Stimulated activated CD8-positive, alpha-beta memory T cell treated with anti-CD3 and anti-CD28 coated beads, Interleukin-4, amount 100 ng/mL, for 1 hour (primary cell): ENCODE results near the gene SLC25A27.

Experiments used
- DNase-seq, 2 donors: peaks; one replicate each; pipeline ENCODE4 v3.0.0-alpha.2; 2020; ENCODE audit warnings: low read depth in 2 of 2, low spot score in 1 of 2

Gene SLC25A27

DNA sequence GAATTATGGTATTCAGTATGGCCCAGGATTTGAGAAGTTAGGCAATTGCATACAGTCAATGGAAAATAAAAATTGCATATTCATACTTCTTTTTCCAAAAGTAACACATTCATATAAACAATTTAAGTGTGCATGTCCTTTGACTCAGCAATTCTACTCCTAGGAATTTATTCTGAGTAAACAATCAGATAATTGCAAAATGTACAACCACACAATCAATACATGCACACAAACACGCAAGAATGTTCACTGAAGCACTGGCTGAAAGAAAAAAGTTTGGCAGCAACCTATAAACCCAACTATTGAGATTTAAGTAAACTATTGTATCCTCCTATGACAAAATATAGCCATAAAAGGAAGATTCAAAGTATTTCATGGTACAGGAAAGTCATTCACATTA lies 1.8 kb upstream of the SLC25A27 start:
- no peak for DNase-seq

DNA sequence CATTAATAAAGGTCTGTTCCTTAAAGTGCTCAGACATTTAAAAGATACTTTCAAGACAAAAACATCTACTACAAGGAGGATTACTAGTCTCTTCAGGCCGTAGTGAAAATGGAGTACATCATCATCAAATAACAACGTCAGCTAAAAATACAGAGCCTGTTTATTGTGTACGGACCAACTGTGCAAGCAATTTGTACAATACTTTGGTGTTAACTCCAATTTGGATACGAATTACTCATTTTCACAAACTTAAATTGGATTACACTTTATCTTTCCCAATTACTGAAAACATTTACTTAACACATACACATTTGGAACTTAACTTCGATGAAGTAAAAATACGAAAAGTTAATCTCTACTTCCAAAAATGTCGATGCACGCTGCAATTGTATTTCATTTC lies 959 bp upstream of the SLC25A27 start:
- no peak for DNase-seq

DNA sequence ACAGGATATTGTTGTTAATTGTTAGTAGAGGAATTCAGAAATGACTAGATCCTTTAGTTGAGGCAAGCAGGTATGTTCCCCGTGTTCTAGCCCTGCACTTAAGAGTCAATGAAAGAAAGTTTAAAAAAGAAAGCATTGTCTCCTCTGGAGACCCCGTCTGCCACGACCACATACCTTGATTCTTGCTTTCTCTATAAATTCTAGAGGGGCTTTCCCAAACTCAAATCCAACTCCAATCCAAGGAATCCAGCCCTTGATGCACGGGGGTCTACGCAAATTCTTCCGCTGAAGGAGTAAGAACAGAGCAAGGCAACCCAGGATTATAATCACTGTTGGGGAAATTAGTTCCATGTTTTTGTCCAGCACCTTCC lies 558 bp upstream of the SLC25A27 start:
- DNase-seq = no peak

DNA sequence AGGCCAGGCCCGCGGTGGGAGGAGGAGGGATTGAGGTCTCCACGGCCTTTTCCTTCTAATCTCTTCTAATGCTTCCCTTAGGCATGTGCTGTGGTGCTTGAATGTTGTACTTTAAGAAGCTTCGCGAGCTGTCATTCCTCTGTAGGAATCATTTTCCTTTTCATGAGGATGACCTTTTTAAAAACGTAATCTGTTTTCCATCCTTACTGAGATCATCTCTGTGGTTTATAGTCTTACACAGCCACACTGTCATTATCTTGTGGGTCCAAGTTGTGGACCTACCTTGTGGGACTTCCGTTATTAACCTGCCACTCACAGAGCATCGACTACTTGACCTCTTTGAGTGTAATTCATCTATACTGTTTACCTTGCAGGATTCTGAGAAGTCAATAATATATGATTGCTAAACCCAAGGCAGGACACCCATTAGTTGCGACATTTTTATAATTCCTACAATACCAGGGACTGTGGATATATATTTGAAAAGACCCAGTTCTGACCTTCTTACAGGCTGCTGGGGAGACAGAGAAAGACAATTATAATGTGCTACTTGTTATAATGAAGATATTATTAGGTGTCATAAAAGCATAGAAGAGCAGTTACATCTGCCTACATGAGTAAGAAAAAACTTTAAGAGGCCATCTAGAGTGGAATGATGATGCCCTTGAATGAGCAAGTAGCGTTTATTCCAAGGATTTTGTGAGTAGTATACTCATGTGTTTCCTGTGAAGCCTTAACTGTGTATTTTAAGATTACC lies 842 bp downstream of the SLC25A27 start:
- DNase-seq = no peak

GRCh38 chr6:46655803-46656202 lies 3.0 kb downstream of the SLC25A27 start:
- no peak for DNase-seq

DNA sequence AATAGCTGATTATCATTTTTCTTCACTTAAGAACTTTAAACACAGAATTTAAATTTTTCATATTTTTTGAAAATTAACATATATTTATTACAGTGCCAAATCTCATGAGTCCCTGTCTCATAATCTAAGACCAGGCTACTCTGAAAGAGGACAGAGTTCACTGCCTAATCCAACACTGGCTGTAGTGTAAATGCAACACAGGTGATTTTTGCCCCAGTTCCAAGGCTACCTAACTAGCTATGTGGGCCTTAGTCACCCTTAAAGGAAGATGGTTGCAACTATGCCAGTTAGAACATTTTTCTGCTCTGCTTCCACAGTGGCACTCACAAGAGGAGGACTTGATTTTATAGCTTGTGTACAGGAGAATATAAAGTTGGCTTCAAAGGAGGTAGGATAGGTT lies 4.9 kb downstream of the SLC25A27 start:
- no peak for DNase-seq

DNA sequence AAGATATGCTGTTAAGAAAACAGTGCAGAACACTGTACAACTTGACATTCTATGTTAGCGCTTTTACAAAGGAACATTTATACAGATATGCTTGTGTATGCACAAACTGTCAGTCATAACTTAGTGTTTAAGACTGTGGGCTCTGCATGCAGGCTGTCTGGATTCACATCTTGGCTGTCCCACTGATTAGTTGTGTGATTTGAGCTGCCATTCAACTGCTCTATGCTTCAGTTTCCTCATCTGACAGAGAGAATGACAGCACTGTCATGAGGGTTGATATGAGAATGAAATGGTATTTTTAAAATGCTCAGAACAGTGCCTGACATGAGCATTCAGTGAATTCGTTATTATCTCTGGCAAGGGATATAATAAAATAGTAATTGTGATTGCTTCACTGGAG lies 8.7 kb downstream of the SLC25A27 start:
- no peak for DNase-seq

- no peak for DNase-seq
Observed at GRCh38 chr6:46667377-46667776, 14.6 kb downstream of the SLC25A27 start.

DNA sequence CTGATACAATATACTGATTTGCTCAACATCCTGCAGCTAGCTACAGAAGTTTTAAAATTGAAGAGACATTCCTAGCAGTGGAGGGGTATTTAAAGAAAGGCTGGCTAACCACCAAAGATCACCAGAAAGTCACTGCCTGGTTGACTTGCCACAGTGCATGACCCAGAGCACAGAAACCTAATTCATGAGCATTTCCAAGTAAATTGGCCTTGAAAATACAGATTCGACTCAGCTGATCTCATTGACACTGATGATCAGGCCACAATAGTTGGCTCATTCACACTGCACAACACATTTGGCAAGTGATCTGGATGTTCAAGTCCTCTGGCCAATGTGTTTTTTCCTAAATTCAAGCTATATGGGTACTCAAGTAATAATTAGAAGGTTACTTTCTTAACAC lies 21.6 kb downstream of the SLC25A27 start:
- no peak for DNase-seq

DNA sequence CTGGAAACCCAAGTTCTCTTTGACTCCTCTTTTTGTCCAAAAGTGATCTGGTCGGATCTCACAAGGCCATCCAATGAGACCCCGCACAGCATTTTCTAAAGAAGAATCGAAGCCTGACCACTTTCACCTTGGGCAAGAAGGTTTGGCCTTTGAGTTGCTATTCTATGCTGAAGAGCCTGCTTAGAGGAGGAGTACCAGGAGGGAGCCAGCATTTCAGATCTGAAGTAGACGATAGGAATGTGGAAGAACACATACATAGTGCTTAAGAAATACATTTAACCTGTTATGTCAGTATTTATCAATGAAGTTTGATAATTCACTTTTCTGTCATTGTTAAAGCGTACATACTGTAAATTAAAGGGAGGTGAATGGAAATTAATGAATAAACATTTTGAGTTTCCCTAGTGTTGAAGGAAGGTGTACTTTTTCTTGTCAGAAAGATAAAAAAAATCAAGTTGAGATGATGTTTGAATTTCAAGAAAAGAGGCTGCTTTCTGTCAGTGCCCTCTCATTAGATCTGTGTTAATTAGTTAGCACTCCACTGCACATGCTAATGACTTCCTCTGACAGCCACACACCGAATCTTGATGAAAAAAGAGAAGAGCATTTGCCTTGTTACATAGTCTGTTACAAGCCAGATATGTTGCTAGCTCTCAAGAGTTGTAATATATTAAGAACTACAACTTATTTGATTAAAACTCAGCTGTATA lies 24.0 kb downstream of the SLC25A27 start:
- no peak for DNase-seq

GRCh38 chr6:46677314-46677654 lies 24.5 kb downstream of the SLC25A27 start:
- no peak for DNase-seq

DNA sequence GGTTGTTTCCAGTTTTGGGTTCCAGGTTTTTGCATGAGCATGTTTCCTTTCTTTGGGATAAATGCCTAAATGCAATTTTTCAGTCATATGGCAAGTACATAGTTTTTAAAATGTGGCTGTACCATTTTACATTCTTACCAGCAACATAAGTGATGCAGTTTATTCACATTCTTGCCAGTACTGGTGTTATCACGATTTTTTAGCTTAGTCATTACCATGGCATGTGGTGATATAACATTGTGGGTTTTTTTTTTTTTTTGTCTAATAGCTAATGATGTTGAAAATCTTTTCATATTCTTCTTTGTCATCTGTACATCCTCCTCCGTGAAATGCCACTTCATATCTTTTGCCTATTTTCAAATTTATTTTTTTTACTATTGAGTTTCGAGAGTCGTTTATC lies 32.0 kb downstream of the SLC25A27 start:
- DNase-seq = no peak

DNA sequence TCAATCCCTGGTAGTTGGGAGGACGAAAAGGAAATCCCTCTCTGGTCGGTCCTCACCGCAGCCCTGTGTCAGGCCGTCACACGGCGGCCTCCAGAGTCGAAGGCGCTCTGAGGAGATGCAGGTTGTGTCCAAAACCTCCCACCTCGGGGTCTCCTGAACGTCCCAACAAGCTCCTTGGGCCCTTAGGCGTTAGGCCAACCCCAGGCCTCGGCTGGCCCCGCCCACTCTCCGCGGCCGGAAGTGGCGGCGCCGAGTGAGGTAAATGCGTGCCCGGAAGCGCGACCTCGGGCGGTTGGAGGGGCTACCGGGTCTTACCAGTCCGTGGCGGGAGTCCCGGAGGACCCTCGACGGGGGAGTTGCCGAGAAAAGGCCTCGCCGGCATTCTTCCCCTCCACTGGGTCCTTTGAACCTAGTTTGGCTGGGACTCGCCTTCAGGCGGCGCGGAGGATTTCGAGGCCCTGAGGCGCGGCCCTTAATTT lies 34.9 kb downstream of the SLC25A27 start, which contains the start of gene TDRD6:
Gene TDRD6, plus strand, starts transcription at position 267 of the 479 bp plus-strand sequence. CDS start 244 bp downstream, outside the sequence.
- DNase-seq = no peak

DNA sequence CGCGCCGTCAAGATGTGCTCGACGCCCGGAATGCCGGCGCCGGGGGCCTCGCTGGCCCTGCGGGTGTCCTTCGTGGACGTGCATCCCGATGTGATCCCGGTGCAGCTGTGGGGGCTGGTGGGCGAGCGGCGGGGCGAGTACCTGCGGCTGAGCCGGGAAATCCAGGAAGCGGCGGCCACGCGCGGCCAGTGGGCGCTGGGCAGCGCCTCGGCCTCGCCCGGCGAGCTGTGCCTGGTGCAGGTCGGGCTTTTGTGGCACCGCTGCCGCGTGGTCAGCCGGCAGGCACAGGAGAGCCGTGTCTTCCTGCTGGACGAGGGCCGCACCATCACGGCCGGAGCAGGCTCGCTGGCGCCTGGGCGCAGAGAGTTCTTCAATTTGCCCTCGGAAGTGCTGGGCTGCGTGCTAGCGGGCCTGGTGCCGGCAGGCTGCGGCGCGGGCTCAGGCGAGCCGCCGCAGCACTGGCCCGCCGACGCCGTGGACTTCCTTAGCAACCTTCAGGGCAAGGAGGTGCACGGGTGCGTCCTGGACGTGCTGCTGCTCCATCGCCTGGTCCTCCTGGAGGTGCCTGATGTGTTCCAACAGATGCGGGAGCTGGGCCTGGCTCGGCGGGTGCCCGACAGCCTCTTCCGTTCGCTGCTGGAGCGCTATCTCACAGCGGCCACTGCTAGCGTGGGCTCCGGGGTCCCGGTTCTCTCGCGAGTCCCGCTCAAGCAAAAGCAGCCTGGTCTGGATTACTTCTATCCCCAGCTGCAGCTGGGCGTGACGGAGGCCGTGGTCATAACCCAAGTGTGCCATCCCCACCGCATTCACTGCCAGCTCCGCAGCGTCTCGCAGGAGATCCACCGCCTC lies 35.6 kb downstream of the SLC25A27 start:
- no peak for DNase-seq

DNA sequence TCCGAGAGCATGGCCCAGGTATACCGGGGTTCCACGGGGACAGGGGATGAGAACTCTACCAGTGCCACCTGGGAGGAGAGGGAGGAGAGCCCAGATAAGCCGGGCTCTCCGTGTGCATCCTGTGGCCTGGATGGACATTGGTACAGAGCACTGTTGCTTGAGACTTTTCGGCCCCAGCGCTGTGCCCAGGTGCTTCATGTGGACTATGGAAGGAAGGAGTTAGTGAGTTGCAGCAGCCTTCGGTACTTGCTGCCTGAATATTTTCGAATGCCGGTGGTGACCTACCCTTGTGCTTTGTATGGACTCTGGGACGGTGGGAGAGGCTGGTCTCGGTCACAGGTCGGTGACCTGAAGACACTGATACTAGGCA lies 36.2 kb downstream of the SLC25A27 start:
- DNase-seq = no peak

DNA sequence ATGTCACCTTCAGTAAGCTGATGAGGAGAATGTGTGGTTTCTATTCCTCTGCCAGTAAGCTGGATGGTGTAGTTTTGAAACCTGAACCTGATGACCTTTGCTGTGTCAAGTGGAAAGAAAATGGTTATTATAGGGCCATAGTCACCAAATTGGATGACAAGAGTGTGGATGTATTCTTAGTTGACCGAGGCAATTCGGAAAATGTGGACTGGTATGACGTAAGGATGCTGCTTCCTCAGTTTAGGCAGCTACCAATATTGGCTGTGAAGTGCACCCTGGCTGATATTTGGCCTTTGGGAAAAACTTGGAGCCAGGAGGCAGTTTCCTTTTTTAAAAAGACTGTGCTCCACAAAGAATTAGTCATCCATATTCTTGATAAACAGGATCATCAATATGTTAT lies 36.9 kb downstream of the SLC25A27 start:
- DNase-seq = no peak

- no peak for DNase-seq
Observed at GRCh38 chr6:46690141-46690755, 37.5 kb downstream of the SLC25A27 start.

- DNase-seq = no peak
Observed at GRCh38 chr6:46690911-46691451, 38.2 kb downstream of the SLC25A27 start.

DNA sequence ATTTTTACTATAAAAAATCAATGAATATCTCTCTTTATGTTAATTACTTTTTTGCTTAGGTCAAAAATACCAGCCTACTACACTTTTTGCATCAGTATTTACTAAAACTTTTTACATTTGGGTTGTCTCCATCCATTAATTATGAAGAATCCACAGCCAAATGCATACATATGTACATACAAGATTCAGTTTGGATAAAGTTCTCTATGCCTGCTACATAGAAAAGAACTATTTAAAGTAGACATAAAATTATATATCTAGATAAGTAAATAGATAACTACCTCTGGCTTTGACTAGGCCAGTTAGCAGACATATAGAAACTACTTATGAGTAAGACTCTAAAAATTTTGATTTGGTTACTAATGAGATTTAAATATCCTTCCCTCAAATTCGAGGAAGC lies 47.2 kb downstream of the SLC25A27 start:
- no peak for DNase-seq

GRCh38 chr6:46704562-46704961 lies 51.8 kb downstream of the SLC25A27 start:
- DNase-seq = no peak

GRCh38 chr6:46706464-46706863 lies 53.7 kb downstream of the SLC25A27 start:
- no peak for DNase-seq
